K562 (cell line): Measurements from ENCODE around the gene LRP2. TPM values are rescaled to one million over a fixed set of nuclear protein-coding genes. Genes with fewer than 3 reads are reported as not detected.

Experiments
- BRCA1 ChIP-seq, 2 experiments: fragments of 450-650 bp in 1 of 2; sonication (generic) in 1 of 2; formaldehyde crosslinking in 1 of 2; IDR thresholded peaks; 2 replicates each; pipeline versions ENCODE4 v1.5.0 to v1.6.1; 2017 to 2020; ENCODE audit warnings: mild to moderate bottlenecking in 1 of 2, missing genetic modification reagents in 1 of 2
- ERF ChIP-seq: fragments of 450-650 bp; formaldehyde crosslinking; IDR thresholded peaks from 2 replicates; pipeline ENCODE4 v1.4.0; 2020; ENCODE audit warnings: mild to moderate bottlenecking, mixed read lengths
- ETV1 ChIP-seq: fragments of 450-650 bp; conservative IDR thresholded peaks from 2 replicates; pipeline ENCODE4 v1.6.1; 2016; ENCODE audit warnings: missing genetic modification characterization, control low read depth, low read depth, missing compliant biosample characterization
- HNRNPUL1 ChIP-seq: fragments of 200-400 bp; formaldehyde crosslinking; IDR thresholded peaks from 2 replicates; pipeline ENCODE4 v1.6.1; 2017; ENCODE audit warnings: low read length
- MAFF ChIP-seq: IDR thresholded peaks from 2 replicates; pipeline ENCODE4 v1.6.1; 2012; ENCODE audit warnings: low read length, improper control_type of control experiment
- NFRKB ChIP-seq: fragments of 450-650 bp; IDR thresholded peaks from 2 replicates; pipeline ENCODE4 v1.6.1; 2016; ENCODE audit warnings: low read depth
- SRSF7 ChIP-seq: fragments of 200-400 bp; formaldehyde crosslinking; optimal IDR thresholded peaks from 2 replicates; pipeline ENCODE3; 2017; ENCODE audit warnings: mild to moderate bottlenecking, low read depth, low read length
- STAT5B ChIP-seq: fragments of 250-450 bp; sonication (Bioruptor Pico); IDR thresholded peaks from 2 replicates; pipeline ENCODE4 v1.8.0; 2021; ENCODE audit warnings: mild to moderate bottlenecking, inconsistent platforms
- TEAD2 ChIP-seq: fragments of 450-650 bp; IDR thresholded peaks from 2 replicates; pipeline ENCODE4 v1.6.1; 2016; ENCODE audit warnings: missing genetic modification characterization, control low read depth, missing compliant biosample characterization
- XRCC5 ChIP-seq: fragments of 200-400 bp; formaldehyde crosslinking; IDR thresholded peaks from 2 replicates; pipeline ENCODE4 v1.6.1; 2017; ENCODE audit warnings: low read depth, mild to moderate bottlenecking, low read length
- ZBTB7A ChIP-seq: IDR thresholded peaks from 2 replicates; pipeline ENCODE4 v1.6.1; 2011; ENCODE audit warnings: low read depth, mild to moderate bottlenecking, low read length, moderate library complexity, borderline replicate concordance; ENCODE audit not compliant: control insufficient read depth
- polyA plus RNA-seq, 8 experiments: library from polyadenylated mRNA; depleted of rRNA in 4 of 8; stranded (reverse) in 5 of 8; unstranded in 3 of 8; fragments of >200 nt; fragmentation: Nextera tagmentation in 2 of 8; fragmentation: Illumina TruSeq in 1 of 8; extraction: Ambion mirVana in 2 of 8; extraction: Trizol in 1 of 8; gene quantifications; 2 replicates each; pipeline versions ENCODE4 v1.2.1 to v1.2.3, GENCODE V29; 2011 to 2014; ENCODE audit warnings: inconsistent platforms in 1 of 8, missing spikeins in 1 of 8
- total RNA-seq, 7 experiments: library from RNA; depleted of rRNA in 6 of 7; stranded (reverse); fragments of >200 nt in 6 of 7; fragmentation: Illumina TruSeq in 2 of 7; extraction: Trizol in 2 of 7; gene quantifications; 2 replicates each; pipeline versions ENCODE4 v1.2.1 to v1.2.3, GENCODE V29; 2011 to 2021; ENCODE audit warnings: low replicate concordance in 1 of 7
- TF ChIP-seq, protein P1 (sequence below): sonication (generic); formaldehyde crosslinking; IDR thresholded peaks from 2 replicates; pipeline ENCODE4 v1.8.0; 2022; ENCODE audit warnings: mild to moderate bottlenecking, missing genetic modification reagents
- TF ChIP-seq, protein P2 (sequence below): fragments of 450-650 bp; IDR thresholded peaks from 2 replicates; pipeline ENCODE4 v1.7.1; 2018; ENCODE audit warnings: mild to moderate bottlenecking, low read depth; ENCODE audit not compliant: partially characterized antibody
- TF ChIP-seq, protein P3 (sequence below), 2 experiments: fragments of 150-350 bp in 1 of 2; IDR thresholded peaks; 2 replicates each; pipeline ENCODE4 v1.6.1; 2012 to 2016; ENCODE audit warnings: low read depth in 2 of 2, low read length in 2 of 2, mild to moderate bottlenecking in 1 of 2, moderate library complexity in 1 of 2
- TF ChIP-seq, protein P4 (sequence below): fragments of 250-450 bp; sonication (Bioruptor Pico); IDR thresholded peaks from 2 replicates; pipeline ENCODE4 v1.4.0; 2020; ENCODE audit warnings: borderline replicate concordance
- TF ChIP-seq, protein P5 (sequence below): fragments of 250-450 bp; sonication (Bioruptor Pico); IDR thresholded peaks from 2 replicates; pipeline ENCODE4 v1.8.0; 2022; ENCODE audit warnings: inconsistent platforms, mild to moderate bottlenecking, moderate library complexity, borderline replicate concordance

Gene LRP2
- total and polyA plus RNA-seq, 9 of the 15 experiments (the other 6 are each of a cell fraction or from before 2014, with no cell fraction given): 0.04 to 0.18 (median 0.11) TPM; not detected in 1

DNA sequence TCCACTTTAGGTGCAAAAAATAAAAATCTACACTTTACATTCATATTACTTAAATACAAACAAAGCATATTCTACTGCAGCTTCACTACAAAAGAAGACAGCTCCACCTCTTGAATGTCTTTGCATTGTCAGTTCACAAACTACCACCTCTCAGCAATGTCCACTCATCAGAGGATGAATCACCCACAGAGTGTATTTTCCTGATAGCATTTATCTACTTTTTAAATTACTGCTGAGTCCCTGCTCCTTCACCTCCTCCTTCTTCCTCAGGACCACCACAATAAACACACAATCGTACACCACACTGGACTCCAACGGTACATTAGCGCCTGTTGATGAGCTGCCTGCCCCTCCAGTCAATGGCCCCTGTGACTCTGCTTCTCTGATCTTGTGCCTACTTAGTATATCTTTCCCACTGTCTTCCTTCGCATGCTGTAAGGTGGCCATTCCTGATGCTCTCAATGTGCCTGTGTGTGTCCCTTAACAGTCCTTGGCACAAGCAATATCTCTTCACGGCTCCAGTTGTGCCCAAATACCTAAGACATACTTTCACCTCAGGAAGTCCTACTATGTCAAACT is 172.0 kb downstream of the LRP2 start (continued):
- TF ChIP-seq SRSF7 (no peak), TEAD2 (tag) (no peak), ETV1 (no peak), NFRKB (no peak), BRCA1 (IDR thresholded peaks at IDR 0.05) (no peak), BRCA1 (CRISPR knock-in tag; IDR thresholded peaks at IDR 0.05) (no peak), ZBTB7A (no peak), XRCC5 (no peak), MAFF (0 out of 2 replicates have a peak, but pooled peaks have one; percentile 21), HNRNPUL1 (no peak), STAT5B (no peak), ERF (CRISPR knock-in tag) (no peak)
- TF ChIP-seq, protein P1, sequence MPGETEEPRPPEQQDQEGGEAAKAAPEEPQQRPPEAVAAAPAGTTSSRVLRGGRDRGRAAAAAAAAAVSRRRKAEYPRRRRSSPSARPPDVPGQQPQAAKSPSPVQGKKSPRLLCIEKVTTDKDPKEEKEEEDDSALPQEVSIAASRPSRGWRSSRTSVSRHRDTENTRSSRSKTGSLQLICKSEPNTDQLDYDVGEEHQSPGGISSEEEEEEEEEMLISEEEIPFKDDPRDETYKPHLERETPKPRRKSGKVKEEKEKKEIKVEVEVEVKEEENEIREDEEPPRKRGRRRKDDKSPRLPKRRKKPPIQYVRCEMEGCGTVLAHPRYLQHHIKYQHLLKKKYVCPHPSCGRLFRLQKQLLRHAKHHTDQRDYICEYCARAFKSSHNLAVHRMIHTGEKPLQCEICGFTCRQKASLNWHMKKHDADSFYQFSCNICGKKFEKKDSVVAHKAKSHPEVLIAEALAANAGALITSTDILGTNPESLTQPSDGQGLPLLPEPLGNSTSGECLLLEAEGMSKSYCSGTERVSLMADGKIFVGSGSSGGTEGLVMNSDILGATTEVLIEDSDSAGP (CRISPR knock-in tag): no peak
- TF ChIP-seq, protein P2, sequence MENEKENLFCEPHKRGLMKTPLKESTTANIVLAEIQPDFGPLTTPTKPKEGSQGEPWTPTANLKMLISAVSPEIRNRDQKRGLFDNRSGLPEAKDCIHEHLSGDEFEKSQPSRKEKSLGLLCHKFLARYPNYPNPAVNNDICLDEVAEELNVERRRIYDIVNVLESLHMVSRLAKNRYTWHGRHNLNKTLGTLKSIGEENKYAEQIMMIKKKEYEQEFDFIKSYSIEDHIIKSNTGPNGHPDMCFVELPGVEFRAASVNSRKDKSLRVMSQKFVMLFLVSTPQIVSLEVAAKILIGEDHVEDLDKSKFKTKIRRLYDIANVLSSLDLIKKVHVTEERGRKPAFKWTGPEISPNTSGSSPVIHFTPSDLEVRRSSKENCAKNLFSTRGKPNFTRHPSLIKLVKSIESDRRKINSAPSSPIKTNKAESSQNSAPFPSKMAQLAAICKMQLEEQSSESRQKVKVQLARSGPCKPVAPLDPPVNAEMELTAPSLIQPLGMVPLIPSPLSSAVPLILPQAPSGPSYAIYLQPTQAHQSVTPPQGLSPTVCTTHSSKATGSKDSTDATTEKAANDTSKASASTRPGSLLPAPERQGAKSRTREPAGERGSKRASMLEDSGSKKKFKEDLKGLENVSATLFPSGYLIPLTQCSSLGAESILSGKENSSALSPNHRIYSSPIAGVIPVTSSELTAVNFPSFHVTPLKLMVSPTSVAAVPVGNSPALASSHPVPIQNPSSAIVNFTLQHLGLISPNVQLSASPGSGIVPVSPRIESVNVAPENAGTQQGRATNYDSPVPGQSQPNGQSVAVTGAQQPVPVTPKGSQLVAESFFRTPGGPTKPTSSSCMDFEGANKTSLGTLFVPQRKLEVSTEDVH: no peak
- TF ChIP-seq, protein P3, sequence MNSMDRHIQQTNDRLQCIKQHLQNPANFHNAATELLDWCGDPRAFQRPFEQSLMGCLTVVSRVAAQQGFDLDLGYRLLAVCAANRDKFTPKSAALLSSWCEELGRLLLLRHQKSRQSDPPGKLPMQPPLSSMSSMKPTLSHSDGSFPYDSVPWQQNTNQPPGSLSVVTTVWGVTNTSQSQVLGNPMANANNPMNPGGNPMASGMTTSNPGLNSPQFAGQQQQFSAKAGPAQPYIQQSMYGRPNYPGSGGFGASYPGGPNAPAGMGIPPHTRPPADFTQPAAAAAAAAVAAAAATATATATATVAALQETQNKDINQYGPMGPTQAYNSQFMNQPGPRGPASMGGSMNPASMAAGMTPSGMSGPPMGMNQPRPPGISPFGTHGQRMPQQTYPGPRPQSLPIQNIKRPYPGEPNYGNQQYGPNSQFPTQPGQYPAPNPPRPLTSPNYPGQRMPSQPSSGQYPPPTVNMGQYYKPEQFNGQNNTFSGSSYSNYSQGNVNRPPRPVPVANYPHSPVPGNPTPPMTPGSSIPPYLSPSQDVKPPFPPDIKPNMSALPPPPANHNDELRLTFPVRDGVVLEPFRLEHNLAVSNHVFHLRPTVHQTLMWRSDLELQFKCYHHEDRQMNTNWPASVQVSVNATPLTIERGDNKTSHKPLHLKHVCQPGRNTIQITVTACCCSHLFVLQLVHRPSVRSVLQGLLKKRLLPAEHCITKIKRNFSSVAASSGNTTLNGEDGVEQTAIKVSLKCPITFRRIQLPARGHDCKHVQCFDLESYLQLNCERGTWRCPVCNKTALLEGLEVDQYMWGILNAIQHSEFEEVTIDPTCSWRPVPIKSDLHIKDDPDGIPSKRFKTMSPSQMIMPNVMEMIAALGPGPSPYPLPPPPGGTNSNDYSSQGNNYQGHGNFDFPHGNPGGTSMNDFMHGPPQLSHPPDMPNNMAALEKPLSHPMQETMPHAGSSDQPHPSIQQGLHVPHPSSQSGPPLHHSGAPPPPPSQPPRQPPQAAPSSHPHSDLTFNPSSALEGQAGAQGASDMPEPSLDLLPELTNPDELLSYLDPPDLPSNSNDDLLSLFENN (IDR thresholded peaks at IDR 0.05; ENCODE audit: low read depth in 2 of 2, low read length in 2 of 2): peak in 1 of 2 experiments; percentile 62; a peak in 1 of 4 replicates
- TF ChIP-seq, protein P4, sequence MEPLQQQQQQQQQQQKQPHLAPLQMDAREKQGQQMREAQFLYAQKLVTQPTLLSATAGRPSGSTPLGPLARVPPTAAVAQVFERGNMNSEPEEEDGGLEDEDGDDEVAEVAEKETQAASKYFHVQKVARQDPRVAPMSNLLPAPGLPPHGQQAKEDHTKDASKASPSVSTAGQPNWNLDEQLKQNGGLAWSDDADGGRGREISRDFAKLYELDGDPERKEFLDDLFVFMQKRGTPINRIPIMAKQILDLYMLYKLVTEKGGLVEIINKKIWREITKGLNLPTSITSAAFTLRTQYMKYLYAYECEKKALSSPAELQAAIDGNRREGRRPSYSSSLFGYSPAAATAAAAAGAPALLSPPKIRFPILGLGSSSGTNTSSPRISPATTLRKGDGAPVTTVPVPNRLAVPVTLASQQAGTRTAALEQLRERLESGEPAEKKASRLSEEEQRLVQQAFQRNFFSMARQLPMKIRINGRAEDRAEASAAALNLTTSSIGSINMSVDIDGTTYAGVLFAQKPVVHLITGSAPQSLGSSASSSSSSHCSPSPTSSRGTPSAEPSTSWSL (CRISPR knock-in tag): no peak
- TF ChIP-seq, protein P5, sequence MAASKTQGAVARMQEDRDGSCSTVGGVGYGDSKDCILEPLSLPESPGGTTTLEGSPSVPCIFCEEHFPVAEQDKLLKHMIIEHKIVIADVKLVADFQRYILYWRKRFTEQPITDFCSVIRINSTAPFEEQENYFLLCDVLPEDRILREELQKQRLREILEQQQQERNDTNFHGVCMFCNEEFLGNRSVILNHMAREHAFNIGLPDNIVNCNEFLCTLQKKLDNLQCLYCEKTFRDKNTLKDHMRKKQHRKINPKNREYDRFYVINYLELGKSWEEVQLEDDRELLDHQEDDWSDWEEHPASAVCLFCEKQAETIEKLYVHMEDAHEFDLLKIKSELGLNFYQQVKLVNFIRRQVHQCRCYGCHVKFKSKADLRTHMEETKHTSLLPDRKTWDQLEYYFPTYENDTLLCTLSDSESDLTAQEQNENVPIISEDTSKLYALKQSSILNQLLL: no peak
